Breast epithelium (tissue), 4 donors: ENCODE measurements around the gene LIME1. TPM values are rescaled to one million over a fixed set of nuclear protein-coding genes. Genes with fewer than 3 reads are reported as not detected.

Experiments
- DNase-seq, 2 donors: peaks; one replicate each; pipeline ENCODE4 v3.0.0-alpha.2; 2019; ENCODE audit warnings: low spot score in 2 of 2
- H3K27ac ChIP-seq, 2 donors: fragments of 200-600 bp; sonication (generic) in 1 of 2; one replicate each; pipeline ENCODE4 v1.5.1; 2016 to 2019; ENCODE audit warnings: mild to moderate bottlenecking in 1 of 2
- H3K27me3 ChIP-seq, 2 donors: fragments of 200-600 bp; sonication (generic) in 1 of 2; one replicate each; pipeline versions ENCODE4 v1.5.1 to v1.6.0; 2017 to 2019; ENCODE audit warnings: control low read depth in 1 of 2, mild to moderate bottlenecking in 1 of 2
- H3K36me3 ChIP-seq: fragments of 200-600 bp; one replicate; pipeline ENCODE4 v1.5.1; 2019
- H3K4me1 ChIP-seq, 2 donors: fragments of 200-600 bp; sonication (generic); one replicate each; pipeline ENCODE4 v1.5.1; 2016 to 2019; ENCODE audit warnings: control low read depth in 1 of 2
- H3K4me3 ChIP-seq, 3 donors: fragments of 200-600 bp; sonication (generic); 1 replicate in 2 of 3; 2 replicates in 1 of 3; pipeline ENCODE4 v1.5.1; 2016 to 2019; ENCODE audit warnings: mild to moderate bottlenecking in 3 of 3, moderate library complexity in 2 of 3
- H3K9me3 ChIP-seq, 2 donors: fragments of 200-600 bp; sonication (generic) in 1 of 2; one replicate each; pipeline ENCODE4 v1.5.1; 2016 to 2019; ENCODE audit warnings: control low read depth in 1 of 2
- CTCF ChIP-seq, 3 donors: fragments of 450-650 bp; IDR thresholded peaks; one replicate each; pipeline ENCODE4 v1.5.1; 2016 to 2017; ENCODE audit warnings: antibody characterized with exemption in 3 of 3, mild to moderate bottlenecking in 3 of 3, moderate library complexity in 3 of 3
- POLR2A ChIP-seq: fragments of 450-650 bp; IDR thresholded peaks from one replicate; pipeline ENCODE4 v1.6.1; 2016; ENCODE audit warnings: antibody characterized with exemption, mild to moderate bottlenecking, moderate library complexity
- POLR2AphosphoS5 ChIP-seq, 3 donors: sonication (generic); formaldehyde crosslinking; IDR thresholded peaks; one replicate each; pipeline ENCODE4 v1.6.1; 2017; ENCODE audit warnings: antibody characterized with exemption in 3 of 3
- intact Hi-C: fragments of 100-400 bp; cut with DNase I; formaldehyde crosslinking; loops from one replicate; pipeline ENCODE4 v1.15.1; 2023; ENCODE audit warnings: low total_unique reads
- total RNA-seq, 3 donors: library from RNA; depleted of rRNA; stranded (reverse); fragments of >200 nt; gene quantifications; one replicate each; pipeline ENCODE4 v1.1.0, GENCODE V29; 2016

Gene LIME1
- total RNA-seq, 3 donors from 2014 or later: 7.0 to 16.7 (median 12.0) TPM

GRCh38 chr20:63777614-63778013 is 41.1 kb downstream of the LIME1 start:
- H3K9me3 ChIP-seq: no peaks in the 10 kb centered on the region
- TF ChIP-seq POLR2A: no peak
- TF ChIP-seq POLR2AphosphoS5 (IDR thresholded peaks at IDR 0.05): no peak
- TF ChIP-seq CTCF (IDR thresholded peaks at IDR 0.05): no peak
- H3K36me3 ChIP-seq: no peaks in the 10 kb centered on the region
- H3K4me1 ChIP-seq: no peaks in the 10 kb centered on the region
- DNase-seq: no peak
- H3K27me3 ChIP-seq: no peaks in the 10 kb centered on the region
- H3K27ac ChIP-seq: no peak overlapping the region
- intact Hi-C loops: no loop called here
- H3K4me3 ChIP-seq: no peak overlapping the region

- no peaks in the 10 kb centered on the region for H3K27me3 ChIP-seq
- TF ChIP-seq CTCF (IDR thresholded peaks at IDR 0.05) (no peak), POLR2AphosphoS5 (IDR thresholded peaks at IDR 0.05) (no peak), POLR2A (no peak)
- intact Hi-C loops: no loop called here
- H3K4me3 ChIP-seq: no peak overlapping the region
- H3K36me3 ChIP-seq: no peaks in the 10 kb centered on the region
- no peaks in the 10 kb centered on the region for H3K4me1 ChIP-seq
- H3K27ac ChIP-seq: no peak overlapping the region
- no peaks in the 10 kb centered on the region for H3K9me3 ChIP-seq
- no peak for DNase-seq
These were observed 41.7 kb downstream of the LIME1 start for GRCh38 chr20:63778034-63778752.

DNA sequence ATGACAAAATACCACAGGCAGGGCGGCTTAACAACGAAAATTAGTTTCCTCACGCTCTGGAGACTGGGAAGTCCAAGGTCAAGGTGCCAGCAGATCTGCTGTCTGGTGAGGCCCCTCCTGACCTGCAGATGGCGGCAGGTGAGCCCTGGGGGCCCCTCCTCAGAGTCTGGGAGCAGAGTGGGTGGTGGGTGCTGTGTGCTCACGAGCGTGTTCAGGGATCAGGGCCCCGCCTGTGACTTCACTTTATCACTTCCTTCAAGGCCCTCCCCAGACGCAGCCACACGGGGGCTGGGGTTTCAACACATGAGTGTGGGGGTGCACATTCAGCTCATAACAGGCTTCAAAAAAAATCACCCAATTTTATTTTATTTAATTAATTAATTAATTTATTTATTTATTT is 42.4 kb downstream of the LIME1 start:
- H3K27me3 ChIP-seq: no peaks in the 10 kb centered on the region
- no peaks in the 10 kb centered on the region for H3K4me1 ChIP-seq
- no peaks in the 10 kb centered on the region for H3K9me3 ChIP-seq
- intact Hi-C loops: no loop called here
- H3K27ac ChIP-seq: no peak overlapping the region
- no peak overlapping the region for H3K4me3 ChIP-seq
- no peaks in the 10 kb centered on the region for H3K36me3 ChIP-seq
- no peak for TF ChIP-seq POLR2A
- TF ChIP-seq CTCF (IDR thresholded peaks at IDR 0.05): no peak
- no peak for TF ChIP-seq POLR2AphosphoS5 (IDR thresholded peaks at IDR 0.05)
- no peak for DNase-seq

GRCh38 chr20:63781181-63781580 is 44.7 kb downstream of the LIME1 start:
- no peaks in the 10 kb centered on the region for H3K4me1 ChIP-seq
- no peaks in the 10 kb centered on the region for H3K9me3 ChIP-seq
- no peak overlapping the region for H3K4me3 ChIP-seq
- no peak overlapping the region for H3K27ac ChIP-seq
- intact Hi-C loops: no loop called here
- DNase-seq: no peak
- TF ChIP-seq CTCF (IDR thresholded peaks at IDR 0.05): no peak
- no peak for TF ChIP-seq POLR2AphosphoS5 (IDR thresholded peaks at IDR 0.05)
- no peak for TF ChIP-seq POLR2A
- H3K36me3 ChIP-seq: no peaks in the 10 kb centered on the region
- no peaks in the 10 kb centered on the region for H3K27me3 ChIP-seq

DNA sequence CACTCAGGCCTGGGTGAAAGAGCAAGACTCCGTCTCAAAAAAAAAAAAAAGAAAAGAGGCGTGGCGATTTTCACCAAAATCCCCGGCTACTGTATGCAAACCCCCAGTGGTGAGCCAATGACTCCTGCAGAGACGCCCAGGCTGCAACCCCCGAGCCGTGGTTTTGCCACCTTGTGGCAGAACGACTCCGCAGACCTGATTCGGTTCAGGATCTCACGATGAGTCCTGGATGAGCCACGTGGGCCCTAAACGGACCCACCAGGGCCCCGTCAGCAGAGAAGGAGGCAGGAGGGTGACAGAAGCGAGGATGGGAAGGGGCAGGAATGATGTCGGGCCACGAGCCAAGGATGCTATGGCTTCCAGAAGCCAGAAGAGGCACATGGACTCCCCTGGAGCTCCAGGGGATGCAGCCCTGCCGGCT is 45.6 kb downstream of the LIME1 start:
- Histone ChIP-seq H3K4me3 (no peak overlapping the region), H3K36me3 (no peaks in the 10 kb centered on the region), H3K9me3 (no peaks in the 10 kb centered on the region), H3K27ac (no peak overlapping the region), H3K4me1 (no peaks in the 10 kb centered on the region), H3K27me3 (no peaks in the 10 kb centered on the region)
- no peak for DNase-seq
- intact Hi-C loops: no loop called here
- no peak for TF ChIP-seq POLR2AphosphoS5 (IDR thresholded peaks at IDR 0.05)
- no peak for TF ChIP-seq CTCF (IDR thresholded peaks at IDR 0.05)
- TF ChIP-seq POLR2A: no peak
